Adipose tissue (tissue), 3 donors: ENCODE measurements around the gene REV3L. TPM values are rescaled to one million over a fixed set of nuclear protein-coding genes. Genes with fewer than 3 reads are reported as not detected.
A peak's percentile ranks its signal among the peaks of the same experiment; 100 is the strongest.

Experiments used
- H3K27ac ChIP-seq: one replicate; pipeline ENCODE4 v1.5.1; 2013; ENCODE audit warnings: low read depth, low read length
- WGBS, 3 donors: extraction: QIAGEN DNeasy Blood & Tissue Kit; methylation state at CpG; one replicate each; pipeline ENCODE4 v1.1.7; 2013; 5-methylcytosine and 5-hydroxymethylcytosine counted together
- polyA plus RNA-seq, 3 donors: library from polyadenylated mRNA; stranded (reverse); fragments of 200-250 nt; gene quantifications; one replicate each; pipeline ENCODE4 v1.2.3, GENCODE V29; 2013
- donor health status: healthy with polysubstance abuse.
- donor health status: Bipolar disorder and iron deficiency.
- donor health status: healthy.

REV3L gene
- polyA plus RNA-seq, 3 donors: 5.1 to 21.7 (median 16.4) TPM

DNA sequence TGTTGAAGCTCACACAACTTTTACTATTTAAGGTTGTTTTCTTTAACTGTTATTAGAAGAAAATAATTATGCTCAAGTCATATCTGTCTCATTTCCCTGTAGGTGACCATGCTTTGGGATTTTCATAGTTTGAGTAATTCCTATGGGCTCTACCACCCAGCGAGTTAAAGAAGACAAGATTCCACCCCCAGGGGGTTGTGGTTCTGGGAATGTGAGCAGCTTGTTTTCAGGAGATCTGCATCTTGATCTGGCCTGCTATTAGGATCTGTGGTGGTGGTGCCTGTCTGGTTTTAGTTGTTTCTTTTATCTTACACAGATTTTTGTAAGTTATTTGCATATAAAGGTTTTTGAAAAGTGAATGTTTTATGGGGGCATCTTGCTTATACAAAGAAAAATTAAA lies 20.2 kb upstream of the REV3L start:
- H3K27ac ChIP-seq: no peak overlapping the region
- 52 to 87% (median 81%) methylated on average over 1 of the region's 1 CpG for WGBS, 3 donors

DNA sequence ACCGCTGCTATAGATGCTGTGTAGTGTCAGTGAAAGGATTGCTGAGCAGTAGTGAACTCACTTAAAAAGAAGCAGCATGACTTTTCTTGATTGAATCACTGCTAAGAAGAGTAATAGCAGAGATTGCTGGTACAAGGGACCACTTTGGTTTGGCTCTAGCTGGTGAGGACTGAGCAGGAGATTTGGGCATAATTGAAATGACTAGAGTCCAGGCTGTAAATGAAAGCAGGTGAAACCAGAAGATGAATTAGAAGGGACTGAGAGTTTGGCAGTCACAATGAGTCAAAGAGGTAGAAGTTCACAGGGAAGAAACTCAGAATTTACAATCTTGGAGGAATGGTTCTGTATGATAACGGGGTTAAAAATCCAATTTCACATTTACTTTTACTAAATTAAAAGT lies 19.1 kb upstream of the REV3L start:
- H3K27ac ChIP-seq: no peak overlapping the region
- 97 to 100% (median 98%) methylated on average over 2 of the region's 2 CpGs for WGBS, 3 donors

GRCh38 chr6:111499269-111499793 lies 16.3 kb upstream of the REV3L start:
- H3K27ac ChIP-seq: no peak overlapping the region
- 89 to 98% (median 95%) methylated on average over 2 of the region's 2 CpGs for WGBS, 3 donors

- no peak overlapping the region for H3K27ac ChIP-seq
- WGBS, 3 donors: 89 to 98% (median 93%) methylated on average over 2 of the region's 2 CpGs
These were observed 12.1 kb upstream of the REV3L start for GRCh38 chr6:111494951-111495635.

DNA sequence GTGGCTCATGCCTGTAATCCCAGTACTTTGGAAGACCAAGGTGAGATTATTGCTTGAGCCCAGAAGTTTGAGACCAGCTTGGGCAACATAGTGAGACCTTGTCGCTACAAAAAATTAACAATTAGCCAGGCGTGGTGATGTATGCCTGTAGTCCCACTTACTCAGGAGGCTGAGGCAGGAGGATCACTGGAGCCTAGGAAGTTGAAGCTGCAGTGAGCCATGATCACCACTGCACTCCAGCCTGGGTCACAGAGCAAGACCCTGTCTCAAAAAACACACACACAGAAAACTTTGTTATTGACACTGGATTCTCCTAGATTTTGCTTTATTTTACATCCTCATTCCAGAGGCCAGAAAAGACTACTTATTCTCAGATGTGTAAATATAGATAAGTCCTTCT lies 9.5 kb upstream of the REV3L start:
- WGBS, 3 donors: 96 to 98% (median 97%) methylated on average over 2 of the region's 2 CpGs
- no peak overlapping the region for H3K27ac ChIP-seq

GRCh38 chr6:111490067-111490466 lies 7.0 kb upstream of the REV3L start:
- 87 to 97% (median 92%) methylated on average over 3 of the region's 3 CpGs for WGBS, 3 donors
- H3K27ac ChIP-seq: no peak overlapping the region

DNA sequence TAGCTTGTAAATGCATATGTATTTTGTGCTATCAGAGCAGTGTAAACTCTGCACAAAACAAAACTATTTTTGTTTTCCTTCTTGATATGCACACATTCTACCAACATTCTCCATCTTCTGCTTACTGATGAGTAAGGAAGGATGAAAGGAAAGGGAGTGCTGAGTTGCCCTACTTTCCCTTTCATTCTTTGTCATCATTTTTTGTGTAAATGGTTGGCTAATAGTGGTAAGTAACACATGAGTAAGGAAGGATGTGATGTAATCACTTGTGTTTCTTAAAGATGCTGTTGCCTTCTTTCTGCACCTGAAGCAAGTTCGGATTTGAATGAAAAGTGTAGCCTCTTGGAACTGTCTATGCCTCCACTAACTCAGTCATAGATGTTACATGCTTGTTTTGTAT lies 4.6 kb upstream of the REV3L start:
- WGBS, 3 donors: 50 to 82% (median 71%) methylated on average over 1 of the region's 1 CpG
- H3K27ac ChIP-seq: no peak overlapping the region

- no peak overlapping the region for H3K27ac ChIP-seq
- 98 to 100% (median 100%) methylated on average over 1 of the region's 1 CpG for WGBS, 3 donors
These were observed 3.9 kb upstream of the REV3L start for GRCh38 chr6:111486921-111487320.

DNA sequence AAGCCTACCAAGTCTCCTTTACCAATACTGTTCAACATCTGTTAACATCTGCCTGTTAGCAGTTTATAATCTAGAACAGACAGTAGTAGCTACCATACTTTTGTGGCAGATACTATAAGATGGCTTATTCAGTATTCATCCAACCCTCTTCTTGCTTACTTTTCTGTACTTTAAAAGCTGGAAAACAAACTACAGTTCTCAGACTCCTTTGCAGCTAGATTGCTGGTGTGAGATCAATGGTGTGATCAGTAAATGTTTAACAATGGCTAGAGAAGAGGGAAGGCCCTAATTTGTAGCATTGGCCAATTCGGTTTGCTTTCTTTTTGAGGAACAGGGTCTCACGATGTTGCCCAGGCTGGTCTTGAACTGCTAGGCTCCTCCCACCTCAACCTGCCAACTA lies 3.5 kb upstream of the REV3L start:
- H3K27ac ChIP-seq: no peak overlapping the region
- 83 to 93% (median 83%) methylated on average over 2 of the region's 2 CpGs for WGBS, 3 donors

DNA sequence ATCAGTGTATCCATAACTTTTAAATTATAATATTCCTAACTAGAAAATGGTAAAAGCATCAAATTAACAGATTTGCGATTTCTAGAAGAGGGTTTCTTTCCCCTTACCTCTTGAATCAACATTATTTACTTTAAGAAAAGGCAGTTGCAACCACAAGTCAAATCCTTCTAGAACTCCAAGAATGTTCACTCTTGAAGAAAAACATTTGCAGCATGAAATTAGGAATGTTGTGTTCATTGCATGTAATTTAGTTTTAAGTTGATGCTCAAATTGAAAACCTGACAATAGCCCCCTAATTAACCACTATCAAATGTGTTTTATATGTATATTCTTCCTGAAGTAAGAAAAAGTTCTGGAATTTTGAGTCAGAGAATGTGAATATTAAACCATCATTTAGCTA lies 2.3 kb upstream of the REV3L start:
- no peak overlapping the region for H3K27ac ChIP-seq

GRCh38 chr6:111484633-111484930 lies 1.6 kb upstream of the REV3L start:
- 14 to 23% (median 23%) methylated on average over 8 of the region's 8 CpGs for WGBS, 3 donors
- peak overlapping the region; percentile 89 for H3K27ac ChIP-seq

More for the DNA sequence above, 2.3 kb upstream of the REV3L start:
- 79 to 96% (median 89%) methylated on average over 1 of the region's 1 CpG for WGBS, 3 donors

DNA sequence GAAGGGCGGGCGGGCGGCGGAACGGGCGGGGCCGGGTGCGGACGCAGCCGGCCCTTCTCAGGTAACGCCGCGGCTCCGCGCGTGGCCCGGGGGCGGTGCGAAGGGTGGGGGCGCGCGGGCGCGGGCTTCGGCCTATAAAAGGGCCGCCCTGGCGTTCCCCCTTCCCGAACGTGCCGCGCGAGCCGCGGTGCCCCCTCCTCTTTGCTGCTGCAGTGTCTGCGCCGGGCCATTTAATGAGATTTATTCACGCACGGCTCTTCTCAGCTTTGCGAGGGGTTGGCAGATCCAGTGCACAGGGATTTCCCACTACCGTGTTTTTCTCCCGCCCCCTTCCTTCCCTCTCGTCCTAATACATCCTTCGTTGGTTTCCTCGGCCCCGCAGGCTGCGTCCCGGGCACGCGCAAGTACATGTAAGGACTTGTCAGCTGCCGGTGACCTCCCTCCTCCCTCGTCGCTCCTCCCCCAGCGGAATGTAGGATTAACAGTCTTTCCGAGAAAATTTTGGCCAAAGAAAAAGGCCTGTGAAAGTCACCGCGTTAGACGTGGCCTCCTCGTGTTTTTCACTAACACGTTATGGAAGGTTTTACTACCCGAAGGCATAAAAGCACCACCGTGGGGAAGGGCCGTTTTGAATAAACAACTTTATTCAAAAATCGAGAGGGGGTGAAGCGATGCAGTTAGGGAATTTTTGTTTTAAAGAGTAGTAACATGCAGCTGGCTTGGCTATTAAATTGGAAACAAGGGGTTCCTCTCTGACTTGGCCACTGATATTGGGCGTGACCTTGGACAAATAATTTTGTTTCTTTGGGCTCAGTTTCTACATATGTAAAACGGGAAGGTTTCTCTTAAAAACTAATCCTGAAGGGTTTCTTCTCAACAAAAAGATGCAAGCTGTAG lies 966 bp upstream of the REV3L start:
- 0 to 1% (median 0%) methylated on average over 64 to 66 of the region's 66 CpGs for WGBS, 3 donors
- H3K27ac ChIP-seq: peak overlapping the region; percentile 89

DNA sequence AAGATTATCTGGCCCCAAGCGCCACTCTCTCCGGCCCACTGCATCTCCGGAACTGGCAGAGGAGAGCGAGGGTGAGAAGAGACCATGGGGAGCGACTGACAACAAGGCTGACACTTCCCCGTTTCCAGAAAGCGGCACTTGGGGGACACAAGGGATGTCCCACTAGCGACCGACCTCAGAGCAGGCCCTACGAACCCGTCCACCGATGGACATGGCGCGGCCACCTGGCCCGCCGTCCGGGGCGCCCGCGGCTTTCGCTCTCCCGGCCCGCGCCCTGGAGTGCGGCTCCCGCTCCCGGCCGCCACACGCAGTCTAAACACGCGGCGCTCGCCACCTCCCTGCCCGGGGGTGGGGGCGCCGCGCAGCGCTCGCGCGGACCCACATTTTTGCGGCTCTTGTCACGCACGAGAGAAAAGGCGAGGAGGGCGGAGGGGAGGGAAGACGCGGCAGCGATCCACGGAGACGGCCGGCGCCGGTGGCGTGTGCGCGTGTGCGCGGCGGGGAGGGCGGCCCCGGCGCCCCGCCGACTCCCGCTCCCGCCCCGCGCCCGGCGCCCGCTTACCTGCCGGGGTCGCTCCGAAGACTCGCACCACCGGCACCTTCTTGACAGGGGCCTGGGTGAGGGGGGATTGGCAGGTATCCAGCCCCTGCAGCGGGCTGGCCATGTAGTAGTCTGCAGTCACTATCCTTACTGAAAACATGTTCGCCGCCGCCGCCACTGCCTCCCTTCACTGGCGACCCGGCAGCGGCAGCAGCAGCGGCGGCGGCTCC lies 645 bp downstream of the REV3L start:
- WGBS, 3 donors: 0 to 1% (median 0%) methylated on average over 84 to 88 of the region's 88 CpGs
- H3K27ac ChIP-seq: peak overlapping the region; percentile 89

DNA sequence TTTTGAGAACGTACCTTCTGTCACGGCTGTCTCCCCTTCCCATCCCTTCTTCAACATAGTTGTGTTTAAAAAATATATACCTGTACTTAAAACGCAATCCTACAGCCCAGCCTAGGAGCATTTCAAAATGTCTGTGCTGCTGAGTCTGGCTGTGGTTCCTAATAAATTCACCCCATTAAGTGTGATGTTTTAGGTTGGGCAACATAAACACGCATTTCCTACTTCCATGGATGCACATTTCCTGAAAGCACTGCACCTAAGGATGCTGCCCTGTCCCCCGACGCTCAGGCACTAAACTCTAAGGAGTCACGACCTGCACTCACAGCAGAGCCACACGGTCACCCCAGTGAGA lies 1.2 kb downstream of the REV3L start:
- H3K27ac ChIP-seq: peak overlapping the region; percentile 89

GRCh38 chr6:111480988-111481822 lies 1.8 kb downstream of the REV3L start:
- WGBS, 3 donors: 18 to 48% (median 35%) methylated on average over 6 of the region's 6 CpGs
- no peak overlapping the region for H3K27ac ChIP-seq

More for the DNA sequence above, 1.2 kb downstream of the REV3L start:
- WGBS, 3 donors: 1 to 3% (median 3%) methylated on average over 8 of the region's 8 CpGs

GRCh38 chr6:111478749-111479148 lies 4.3 kb downstream of the REV3L start:
- no peak overlapping the region for H3K27ac ChIP-seq
- 25 to 31% (median 30%) methylated on average over 1 of the region's 1 CpG for WGBS, 3 donors

GRCh38 chr6:111478064-111478476 lies 4.9 kb downstream of the REV3L start:
- H3K27ac ChIP-seq: no peak overlapping the region
- 31 to 37% (median 35%) methylated on average over 3 of the region's 3 CpGs for WGBS, 3 donors

DNA sequence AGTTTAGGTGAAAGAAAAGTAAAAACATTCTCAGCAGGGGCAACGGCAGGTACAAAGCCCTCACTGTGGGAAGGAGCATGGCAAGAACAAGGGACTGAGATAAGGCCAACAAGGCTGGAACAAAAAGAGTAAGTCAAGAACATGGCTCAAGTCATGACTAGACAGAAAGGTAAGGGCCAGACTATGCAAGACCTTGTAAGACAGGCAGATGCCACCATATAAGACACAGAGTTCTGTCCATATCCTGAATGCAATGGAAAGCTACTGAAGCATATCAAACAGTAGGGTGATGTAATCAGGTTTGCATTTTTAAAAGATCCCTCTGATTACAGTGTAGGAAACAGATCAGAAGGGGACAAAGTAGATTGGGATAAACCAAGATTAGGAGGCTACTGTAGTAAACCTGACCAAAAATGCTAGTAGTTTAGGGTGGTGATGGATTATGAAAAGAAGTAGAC lies 5.5 kb downstream of the REV3L start:
- H3K27ac ChIP-seq: no peak overlapping the region
- 48 to 85% (median 85%) methylated on average over 1 of the region's 1 CpG for WGBS, 3 donors
